GM19043 (cell line): ENCODE measurements around the gene AXIN1.
A peak's percentile ranks its signal among the peaks of the same experiment; 100 is the strongest.
"Not testable (repeated sequence)": the region's sequence is repeated elsewhere in the genome, so short reads cannot be mapped to it uniquely, and the experiment has no call there.

ENCODE experiments used
- ATAC-seq: cut with Tn5 transposase; IDR thresholded peaks from one replicate; pipeline ENCODE4 v1.9.1; 2021; ENCODE audit warnings: low read depth; ENCODE audit not compliant: unreplicated experiment

The AXIN1 gene

DNA sequence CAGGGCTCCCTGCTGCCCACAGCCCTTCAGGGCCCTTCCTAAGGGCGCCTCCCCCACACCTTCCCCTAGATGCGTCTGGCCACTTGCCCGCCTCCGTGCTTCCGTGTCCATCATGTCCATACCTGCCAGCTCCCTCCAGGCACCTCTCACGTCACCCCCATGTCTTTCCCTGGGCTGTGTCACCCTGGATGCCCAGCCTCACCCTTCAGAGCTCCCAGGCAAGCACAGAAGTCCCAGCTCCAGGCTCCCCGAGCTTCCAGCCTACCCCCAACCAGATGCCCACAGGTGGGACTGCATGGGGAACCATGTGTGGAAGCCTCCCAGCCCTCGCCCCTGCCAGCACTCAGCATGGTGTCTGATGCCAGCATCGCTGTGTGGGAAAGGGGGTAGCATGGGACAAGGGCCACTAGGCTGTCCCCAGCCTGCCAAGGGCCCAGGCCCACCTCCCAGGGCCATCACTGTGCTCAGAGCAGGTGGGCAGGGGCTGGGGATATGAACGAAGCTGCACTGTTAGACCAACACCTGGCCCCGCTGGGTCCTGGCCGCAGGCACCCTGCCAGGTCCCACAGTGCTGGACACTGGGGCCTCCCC, 1.9 kb upstream of the AXIN1 start:
- ATAC-seq = no peak

DNA sequence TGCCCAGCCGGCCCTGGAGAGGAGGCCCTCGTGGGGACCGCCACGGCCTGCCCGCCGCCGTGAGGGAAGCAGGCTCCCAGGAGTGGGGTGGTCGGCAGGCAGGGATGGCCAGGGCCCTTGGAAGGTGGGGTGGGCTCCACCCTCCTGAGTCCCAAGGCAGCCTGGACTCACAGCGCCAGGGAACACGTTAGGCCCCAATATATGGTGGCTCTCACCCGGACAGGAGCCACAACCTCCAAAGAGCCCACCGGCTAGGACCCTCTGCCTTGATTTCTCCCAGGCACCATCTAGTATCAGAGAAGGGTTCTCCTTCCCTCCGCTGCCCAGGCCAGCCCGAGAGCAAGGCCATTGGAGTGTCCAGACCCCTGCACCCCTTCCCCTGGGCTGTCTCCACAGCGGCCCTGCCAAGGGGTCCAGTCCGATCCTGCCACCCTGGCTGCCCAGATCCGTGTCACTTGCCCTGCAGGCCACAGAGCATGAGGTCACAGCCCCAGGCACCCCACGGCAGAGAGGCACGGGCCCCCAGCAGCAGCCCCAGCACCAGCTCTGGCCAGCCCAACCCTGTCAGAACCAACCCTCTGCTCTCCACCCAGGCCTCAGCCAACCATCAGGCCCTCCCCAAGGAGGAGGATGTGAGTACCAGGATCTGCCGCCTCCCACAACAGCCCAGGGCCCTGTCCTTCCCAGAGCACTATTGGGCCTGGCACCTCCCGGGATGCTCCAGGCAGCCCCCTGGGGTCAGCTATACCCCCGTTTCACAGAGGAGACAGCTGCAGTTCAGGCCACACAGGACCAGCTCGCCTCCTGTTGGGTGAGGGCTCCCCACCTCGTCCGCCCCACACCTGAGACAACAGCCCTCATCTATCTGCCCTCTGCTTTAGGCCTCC, 1.1 kb upstream of the AXIN1 start:
- ATAC-seq = no peak

DNA sequence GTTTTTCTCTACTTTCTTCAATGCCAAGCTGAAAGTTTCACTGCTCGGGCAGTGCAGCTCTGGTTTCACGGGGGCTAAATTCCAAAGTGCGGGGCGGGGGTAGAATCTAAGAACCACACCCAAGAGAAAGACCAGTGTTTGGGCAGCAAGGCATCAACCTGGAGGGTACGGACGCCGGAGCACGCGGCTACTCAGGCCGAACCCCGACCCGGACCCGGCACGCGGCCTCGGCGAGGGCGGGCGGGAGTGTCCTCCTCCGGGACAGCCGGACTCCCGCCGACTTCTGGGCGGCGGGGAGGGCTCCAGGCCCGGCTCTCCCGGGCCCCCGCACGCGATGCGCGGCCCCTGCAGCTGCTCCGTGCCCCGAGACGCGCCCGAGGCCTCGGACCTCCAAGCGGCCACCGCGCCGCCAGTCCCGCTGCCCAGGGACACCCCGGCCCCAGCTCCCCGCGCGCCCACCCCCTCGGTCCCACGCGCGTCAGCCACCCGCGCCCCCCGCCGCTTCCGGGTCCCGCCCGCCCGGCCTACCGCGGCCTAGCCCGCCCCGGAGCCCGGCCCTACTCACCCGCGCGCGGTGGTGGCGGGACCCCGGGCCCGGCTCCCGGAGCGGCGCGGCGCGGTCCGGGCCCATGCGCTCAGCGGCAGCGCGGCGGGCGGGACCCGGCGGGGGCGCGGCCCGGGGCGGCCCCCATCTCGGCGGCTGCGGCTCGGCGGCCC, 561 bp downstream of the AXIN1 start:
- no peak for ATAC-seq

GRCh38 chr16:350203-350602, 2.3 kb downstream of the AXIN1 start:
- ATAC-seq = no peak

DNA sequence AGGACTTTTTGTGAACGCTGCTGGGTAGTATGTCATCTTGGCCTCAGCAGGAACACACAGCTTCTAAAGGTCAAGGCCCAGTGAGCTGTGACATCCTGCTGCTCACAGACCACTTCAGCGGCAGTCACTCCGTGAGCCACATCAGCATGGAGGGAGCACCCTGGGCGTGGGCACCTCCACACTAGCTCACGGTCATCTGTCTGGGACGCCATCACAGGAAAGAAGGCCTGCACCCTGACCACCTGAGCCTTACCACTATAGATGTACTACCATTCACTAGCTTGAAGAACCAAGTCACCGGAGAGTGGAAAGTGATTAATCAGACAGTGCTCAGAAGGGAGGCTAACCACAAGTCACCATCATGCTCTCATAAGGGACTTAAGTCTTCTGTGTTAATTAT, 3.3 kb downstream of the AXIN1 start:
- ATAC-seq = peak; percentile 37

DNA sequence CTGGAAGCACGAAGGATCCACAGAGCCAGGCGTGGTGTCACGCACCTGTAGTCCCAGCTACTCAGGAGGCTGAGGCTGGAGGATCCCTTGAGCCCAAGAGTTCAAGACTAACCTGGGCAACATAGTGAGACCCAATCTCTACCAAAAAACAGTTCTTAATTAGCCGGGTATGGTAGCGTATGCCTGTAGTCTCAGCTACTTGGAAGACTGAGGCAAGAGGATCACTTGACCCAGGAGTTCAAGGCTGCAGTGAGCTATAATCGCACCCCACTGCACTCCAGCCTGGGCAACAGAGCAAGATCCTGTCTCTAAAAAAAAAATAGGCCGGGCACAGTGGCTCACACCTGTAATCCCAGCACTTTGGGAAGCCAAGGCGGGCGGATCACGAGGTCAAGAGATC, 4.0 kb downstream of the AXIN1 start:
- not testable (repeated sequence) for ATAC-seq

DNA sequence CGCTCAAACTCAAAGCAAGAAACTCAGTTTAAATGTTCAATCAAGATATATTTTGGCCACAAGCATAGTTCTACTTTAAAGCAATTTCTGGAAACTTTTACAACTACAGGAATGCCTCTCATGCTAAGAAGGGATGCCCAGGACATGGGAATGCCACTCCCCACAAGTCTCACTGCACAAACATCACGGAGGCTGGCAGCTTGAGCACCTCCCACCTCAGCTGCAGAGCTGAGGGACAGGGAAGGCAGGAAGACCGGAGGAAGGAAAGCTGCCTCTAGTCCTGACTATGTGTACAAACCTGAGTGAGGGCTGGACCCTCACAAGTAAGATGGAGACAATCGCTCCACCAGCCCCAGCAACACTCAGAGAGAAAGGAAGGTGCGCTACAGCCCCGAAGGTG, 5.3 kb downstream of the AXIN1 start:
- ATAC-seq = no peak

GRCh38 chr16:346587-346986, 5.9 kb downstream of the AXIN1 start:
- no peak for ATAC-seq

DNA sequence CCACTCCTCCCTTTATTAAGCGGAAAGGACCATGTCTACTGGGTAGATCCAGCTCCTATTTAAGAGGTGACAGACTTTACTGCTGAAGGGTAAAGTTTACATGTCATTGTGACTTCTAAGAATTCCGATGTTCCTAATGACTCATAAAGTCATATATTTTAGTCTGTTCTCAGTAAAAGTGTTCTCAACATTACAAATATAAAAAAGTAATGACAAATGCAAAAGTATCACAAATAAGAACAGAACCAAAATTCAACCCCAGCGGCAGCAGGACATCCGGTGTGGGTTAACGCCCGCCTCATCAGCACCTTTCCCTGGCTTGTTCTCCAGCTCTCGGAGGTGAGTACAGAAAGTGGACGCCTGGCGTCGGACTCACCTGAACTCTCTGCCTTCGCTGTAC, 6.8 kb downstream of the AXIN1 start:
- ATAC-seq = no peak

GRCh38 chr16:342455-343213, 9.9 kb downstream of the AXIN1 start:
- no peak for ATAC-seq

GRCh38 chr16:341974-342336, 10.6 kb downstream of the AXIN1 start:
- ATAC-seq = not testable (repeated sequence)

GRCh38 chr16:341095-341973, 11.2 kb downstream of the AXIN1 start:
- ATAC-seq = not testable (repeated sequence)

DNA sequence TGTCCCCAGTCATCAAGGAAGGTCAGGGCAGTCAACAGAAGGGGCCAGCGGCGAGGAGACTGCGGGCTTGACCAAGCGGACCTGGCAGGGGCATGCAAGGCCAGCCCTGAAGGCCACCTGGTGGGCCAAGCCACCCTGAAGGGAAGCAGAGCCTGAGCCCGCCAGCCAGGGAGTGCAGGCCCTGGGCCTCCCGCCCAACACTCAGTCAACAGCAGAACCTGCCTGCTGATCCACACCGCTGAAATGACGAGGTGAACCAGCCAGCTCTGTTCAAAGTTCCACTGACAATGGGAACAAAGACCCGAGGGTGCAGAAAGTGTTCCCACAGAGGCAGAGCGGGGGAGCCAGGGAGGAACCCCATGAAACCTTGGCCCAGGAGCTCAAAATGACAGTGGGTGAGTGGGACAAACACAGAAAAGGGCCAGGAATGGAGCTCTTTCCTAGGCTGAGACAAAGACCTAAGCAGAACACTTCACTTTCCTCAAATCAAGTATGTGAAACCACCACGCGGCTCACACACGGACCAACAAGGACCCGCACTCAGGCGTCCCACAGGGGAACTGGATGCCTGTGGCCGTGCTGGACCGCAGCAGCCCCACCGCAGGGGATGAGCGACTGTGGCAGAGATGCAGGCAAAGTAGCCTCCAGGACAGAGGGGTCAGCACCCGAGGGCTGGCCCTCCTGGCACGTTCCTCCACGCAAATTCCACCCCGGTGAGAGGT, 12.0 kb downstream of the AXIN1 start:
- no peak for ATAC-seq

DNA sequence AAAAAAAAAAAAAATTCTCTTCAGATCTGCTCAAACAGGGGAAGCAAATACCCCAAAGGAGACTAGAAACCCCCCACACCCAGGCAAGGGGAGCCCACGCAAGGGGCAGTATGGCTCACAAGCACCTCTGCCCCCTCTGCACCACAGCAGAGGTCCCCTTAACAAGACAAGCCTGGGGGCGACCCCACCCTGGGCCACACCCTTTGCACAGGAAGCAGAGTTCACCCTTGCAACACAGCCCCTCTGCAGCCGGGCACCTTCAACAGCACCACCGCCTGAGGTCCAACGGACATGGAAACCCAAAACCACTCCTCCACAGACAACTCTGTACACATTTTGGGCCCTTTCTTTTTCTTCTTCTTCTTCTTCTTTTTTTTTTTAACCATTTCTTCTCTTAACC, 12.8 kb downstream of the AXIN1 start:
- no peak for ATAC-seq

DNA sequence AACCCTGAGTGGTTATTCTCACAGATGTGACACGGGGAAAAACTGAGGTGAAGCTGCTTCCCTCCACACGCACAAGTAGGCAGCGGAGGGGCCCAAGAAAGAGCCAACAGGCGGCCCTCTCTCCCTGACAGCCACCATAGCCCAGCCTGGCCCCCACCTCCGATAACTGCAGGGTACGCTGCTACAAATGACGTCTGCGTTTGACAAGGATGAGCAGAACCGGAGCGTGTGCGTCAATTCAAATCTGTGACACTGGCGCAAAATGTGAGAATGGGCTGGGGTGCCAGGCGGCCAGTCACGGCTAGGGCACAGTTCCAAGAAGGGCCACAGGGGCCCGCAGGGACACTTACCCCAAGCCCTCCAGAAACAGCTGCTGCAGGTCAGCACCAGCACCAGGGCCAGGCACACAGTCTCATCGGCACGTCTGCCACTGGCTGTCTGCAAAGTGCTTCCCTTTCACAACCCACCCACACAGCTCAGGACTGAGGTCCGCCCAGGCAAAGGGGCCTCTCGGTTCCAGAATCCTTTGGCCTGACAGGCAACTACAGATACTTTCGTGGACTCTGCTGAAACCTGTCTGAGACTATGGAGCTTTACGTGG, 14.4 kb downstream of the AXIN1 start:
- ATAC-seq = no peak

GRCh38 chr16:337437-337836, 15.1 kb downstream of the AXIN1 start:
- ATAC-seq = no peak

DNA sequence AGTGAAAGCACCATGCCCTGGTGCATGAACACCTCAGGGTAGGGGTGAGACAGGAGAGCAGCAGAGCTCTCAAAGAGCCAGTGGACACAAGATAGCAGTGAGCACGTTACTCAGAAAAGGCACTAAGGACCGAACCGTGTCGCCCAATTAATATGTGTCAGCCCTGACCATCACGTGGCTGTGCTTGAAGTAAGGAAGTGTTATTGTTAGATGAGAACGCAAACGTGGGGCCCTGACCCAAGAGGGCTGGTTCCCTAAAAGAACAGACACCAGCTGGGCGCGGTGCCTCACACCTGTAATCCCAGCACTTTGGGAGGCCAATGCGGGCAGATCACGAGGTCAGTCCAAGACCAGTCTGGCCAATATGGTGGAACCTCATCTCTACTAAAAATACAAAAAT, 16.3 kb downstream of the AXIN1 start:
- ATAC-seq = no peak

DNA sequence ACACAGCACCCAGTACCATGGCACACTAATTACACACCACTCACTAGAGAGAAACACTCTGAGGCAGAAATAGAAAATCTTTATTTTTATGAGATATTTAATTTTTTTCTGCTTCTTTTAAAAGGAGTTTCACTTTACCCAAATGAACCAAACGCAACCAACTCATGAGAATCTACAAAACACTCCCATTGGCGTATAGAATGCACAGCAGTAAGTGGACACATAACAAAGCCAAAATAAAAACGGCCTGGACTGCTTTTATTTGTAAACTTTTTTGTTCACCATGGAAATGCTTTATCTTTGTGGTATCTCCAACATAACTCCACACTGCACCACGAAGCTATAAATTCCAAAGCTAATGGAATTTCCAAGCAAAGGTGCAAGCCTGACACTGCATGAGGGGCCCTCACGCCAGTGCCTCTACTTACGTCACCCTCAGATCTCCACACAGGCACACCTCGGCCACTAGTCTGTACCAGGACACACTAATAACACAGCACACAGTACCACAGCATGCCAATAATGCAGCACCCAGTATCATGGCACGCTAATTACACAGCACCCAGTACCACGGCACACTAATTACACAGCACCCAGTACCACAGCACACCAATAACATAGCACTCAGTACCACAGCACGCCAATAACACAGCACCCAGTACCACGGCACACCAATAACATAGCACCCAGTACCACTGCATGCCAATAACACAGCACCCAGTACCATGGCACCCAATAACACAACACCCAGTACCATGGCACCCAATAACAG, 17.5 kb downstream of the AXIN1 start:
- not testable (repeated sequence) for ATAC-seq
